ENCODE data around the gene GALNT8. TPM values are rescaled to one million over a fixed set of nuclear protein-coding genes. Genes with fewer than 3 reads are reported as not detected.

The GALNT8 gene
- polyA plus RNA-seq, 3 donors = 0.04 TPM; not detected in 2

DNA sequence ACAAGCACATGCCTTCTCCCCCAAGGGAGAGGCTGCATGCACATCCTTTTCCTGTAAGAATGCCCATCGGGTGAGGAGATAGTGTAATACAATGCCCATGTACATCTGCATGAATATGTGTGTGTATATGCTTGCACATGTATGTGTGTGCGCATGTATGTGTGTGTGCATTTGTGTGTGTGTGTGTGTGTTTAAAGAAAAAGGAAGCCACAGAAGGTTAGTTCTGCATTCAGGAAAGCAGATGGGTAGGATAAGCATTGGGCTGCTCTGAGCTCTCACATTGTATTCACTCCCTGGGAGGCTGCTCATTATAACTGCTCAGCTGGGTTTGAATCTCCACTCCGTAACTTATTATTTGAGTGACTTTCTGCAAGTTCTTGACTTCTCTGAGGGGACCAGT, 74.3 kb downstream of the GALNT8 start:
- H3K4me3 ChIP-seq (replicated peaks in 1 of 3; ENCODE audit: low read depth in 2 of 3, low read length in 3 of 3) = no peak overlapping the region
- H3K27me3 ChIP-seq (ENCODE audit: control insufficient read depth in 2 of 2, insufficient read depth in 2 of 2, low read length in 2 of 2) = no peaks in the 10 kb centered on the region
- no peaks in the 10 kb centered on the region for H3K36me3 ChIP-seq (replicated peaks in 1 of 2; ENCODE audit: control insufficient read depth in 1 of 2, insufficient read depth in 2 of 2, low read length in 2 of 2)
- peaks cover 0 to 5% (median 0%) of the 10 kb centered on the region in 7 donors for H3K9me3 Mint-ChIP-seq
- no peak overlapping the region for H2AFZ ChIP-seq (ENCODE audit: insufficient read depth, low read depth, low read length, poor library complexity, severe bottlenecking)
- no peak overlapping the region for H3K4me3 Mint-ChIP-seq
- H3K9me3 ChIP-seq (replicated peaks in 1 of 2; ENCODE audit: control insufficient read depth in 1 of 2, insufficient read depth in 1 of 2, low read length in 2 of 2) = no peaks in the 10 kb centered on the region
- no peak for DNase-seq
- no peaks in the 10 kb centered on the region for H3K36me3 Mint-ChIP-seq
- H3K27me3 Mint-ChIP-seq (ENCODE audit: low read depth in 3 of 3) = peaks cover 5 to 16% (median 8%) of the 10 kb centered on the region in 3 donors
- WGBS (ENCODE audit: insufficient coverage) = 15% methylated on average over 2 of the region's 3 CpGs
- no peaks in the 10 kb centered on the region for H3K79me2 ChIP-seq (ENCODE audit: insufficient read depth, low read length)
- H4K20me1 ChIP-seq (ENCODE audit: insufficient read depth, low read length) = no peaks in the 10 kb centered on the region
- intact Hi-C loops (cut with micrococcal nuclease) = no loop called here
- no peak overlapping the region for H3K27ac Mint-ChIP-seq
- no peak overlapping the region for H3K27ac ChIP-seq (ENCODE audit: low read depth in 1 of 2, low read length in 2 of 2)
- TF ChIP-seq, protein P1, sequence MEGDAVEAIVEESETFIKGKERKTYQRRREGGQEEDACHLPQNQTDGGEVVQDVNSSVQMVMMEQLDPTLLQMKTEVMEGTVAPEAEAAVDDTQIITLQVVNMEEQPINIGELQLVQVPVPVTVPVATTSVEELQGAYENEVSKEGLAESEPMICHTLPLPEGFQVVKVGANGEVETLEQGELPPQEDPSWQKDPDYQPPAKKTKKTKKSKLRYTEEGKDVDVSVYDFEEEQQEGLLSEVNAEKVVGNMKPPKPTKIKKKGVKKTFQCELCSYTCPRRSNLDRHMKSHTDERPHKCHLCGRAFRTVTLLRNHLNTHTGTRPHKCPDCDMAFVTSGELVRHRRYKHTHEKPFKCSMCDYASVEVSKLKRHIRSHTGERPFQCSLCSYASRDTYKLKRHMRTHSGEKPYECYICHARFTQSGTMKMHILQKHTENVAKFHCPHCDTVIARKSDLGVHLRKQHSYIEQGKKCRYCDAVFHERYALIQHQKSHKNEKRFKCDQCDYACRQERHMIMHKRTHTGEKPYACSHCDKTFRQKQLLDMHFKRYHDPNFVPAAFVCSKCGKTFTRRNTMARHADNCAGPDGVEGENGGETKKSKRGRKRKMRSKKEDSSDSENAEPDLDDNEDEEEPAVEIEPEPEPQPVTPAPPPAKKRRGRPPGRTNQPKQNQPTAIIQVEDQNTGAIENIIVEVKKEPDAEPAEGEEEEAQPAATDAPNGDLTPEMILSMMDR (IDR thresholded peaks at IDR 0.05) = no peak
- no peaks in the 10 kb centered on the region for H3K4me1 ChIP-seq (ENCODE audit: control insufficient read depth in 1 of 2, insufficient read depth in 2 of 2, low read length in 2 of 2)
- no peak overlapping the region for H3K4me2 ChIP-seq (replicated peaks; ENCODE audit: extremely low read depth, low read length, poor library complexity, severe bottlenecking)
- no peak overlapping the region for H3K9ac ChIP-seq (ENCODE audit: insufficient read depth, low read length, poor library complexity, severe bottlenecking)
- H3K4me1 Mint-ChIP-seq = no peaks in the 10 kb centered on the region

DNA sequence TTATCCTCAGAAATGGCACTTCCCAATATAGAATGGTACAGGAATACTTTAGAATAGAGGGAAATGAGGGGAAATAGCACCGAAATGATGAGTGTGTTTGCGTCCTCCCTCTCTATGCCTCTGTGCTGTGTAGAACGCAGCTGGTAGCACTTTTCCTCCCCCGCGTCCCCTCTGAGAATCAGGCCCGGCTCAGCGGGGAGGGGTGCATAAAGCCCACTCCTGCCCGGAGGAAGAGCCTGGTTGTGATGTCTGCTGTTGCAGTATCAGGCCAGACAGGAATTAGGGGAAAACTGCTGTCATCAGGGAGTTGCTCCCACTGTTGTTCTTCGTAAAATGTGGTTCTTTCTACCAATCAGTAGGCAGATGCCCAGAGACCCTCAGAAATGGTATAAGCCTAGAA, 76.0 kb downstream of the GALNT8 start:
- H2AFZ ChIP-seq (ENCODE audit: insufficient read depth, low read depth, low read length, poor library complexity, severe bottlenecking) = no peak overlapping the region
- Mint-ChIP-seq H3K27ac (no peak overlapping the region), H3K4me1 (no peaks in the 10 kb centered on the region), H3K27me3 (ENCODE audit: low read depth in 3 of 3) (peaks cover 2 to 16% (median 9%) of the 10 kb centered on the region in 3 donors), H3K9me3 (peaks cover 0 to 1% (median 0%) of the 10 kb centered on the region in 7 donors), H3K36me3 (no peaks in the 10 kb centered on the region), H3K4me3 (no peak overlapping the region)
- H3K27me3 ChIP-seq (ENCODE audit: control insufficient read depth in 2 of 2, insufficient read depth in 2 of 2, low read length in 2 of 2) = peaks cover 0 to under 1% of the 10 kb centered on the region in 2 donors
- DNase-seq = no peak
- no peaks in the 10 kb centered on the region for H3K79me2 ChIP-seq (ENCODE audit: insufficient read depth, low read length)
- H3K27ac ChIP-seq (ENCODE audit: low read depth in 1 of 2, low read length in 2 of 2) = no peak overlapping the region
- no peaks in the 10 kb centered on the region for H3K9me3 ChIP-seq (replicated peaks in 1 of 2; ENCODE audit: control insufficient read depth in 1 of 2, insufficient read depth in 1 of 2, low read length in 2 of 2)
- H3K9ac ChIP-seq (ENCODE audit: insufficient read depth, low read length, poor library complexity, severe bottlenecking) = no peak overlapping the region
- H3K4me3 ChIP-seq (replicated peaks in 1 of 3; ENCODE audit: low read depth in 2 of 3, low read length in 3 of 3) = no peak overlapping the region
- intact Hi-C loops (cut with micrococcal nuclease) = no loop called here
- TF ChIP-seq, protein P1 (IDR thresholded peaks at IDR 0.05) = no peak
- H3K36me3 ChIP-seq (replicated peaks in 1 of 2; ENCODE audit: control insufficient read depth in 1 of 2, insufficient read depth in 2 of 2, low read length in 2 of 2) = no peaks in the 10 kb centered on the region
- 100% methylated on average over 4 of the region's 9 CpGs for WGBS (ENCODE audit: insufficient coverage)
- H3K4me1 ChIP-seq (ENCODE audit: control insufficient read depth in 1 of 2, insufficient read depth in 2 of 2, low read length in 2 of 2) = no peaks in the 10 kb centered on the region
- no peak overlapping the region for H3K4me2 ChIP-seq (replicated peaks; ENCODE audit: extremely low read depth, low read length, poor library complexity, severe bottlenecking)
- H4K20me1 ChIP-seq (ENCODE audit: insufficient read depth, low read length) = no peaks in the 10 kb centered on the region
